ENCODE results near the gene HECTD1.
"Not testable (repeated sequence)": the region's sequence is repeated elsewhere in the genome, so short reads cannot be mapped to it uniquely, and the experiment has no call there.

HECTD1 gene

DNA sequence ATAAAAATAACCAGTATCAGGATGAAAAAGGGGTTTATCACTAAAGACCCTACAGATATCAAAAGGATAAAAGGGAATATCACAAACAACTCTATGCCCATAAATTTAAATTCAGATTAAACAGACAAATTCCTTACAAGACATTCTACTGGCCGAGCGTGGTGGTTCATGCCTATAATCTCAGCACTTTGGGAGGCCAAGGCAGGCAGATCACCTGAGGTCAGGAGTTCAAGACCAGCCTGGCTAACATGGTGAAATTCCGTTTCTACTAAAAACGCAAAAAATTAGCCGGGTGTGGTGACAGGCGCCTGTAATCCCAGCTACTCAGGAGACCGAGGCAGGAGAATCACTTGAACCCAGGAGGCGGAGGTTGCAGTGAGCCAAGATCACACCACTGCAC is 15.0 kb downstream of the HECTD1 start:
- not testable (repeated sequence) for DNase-seq

DNA sequence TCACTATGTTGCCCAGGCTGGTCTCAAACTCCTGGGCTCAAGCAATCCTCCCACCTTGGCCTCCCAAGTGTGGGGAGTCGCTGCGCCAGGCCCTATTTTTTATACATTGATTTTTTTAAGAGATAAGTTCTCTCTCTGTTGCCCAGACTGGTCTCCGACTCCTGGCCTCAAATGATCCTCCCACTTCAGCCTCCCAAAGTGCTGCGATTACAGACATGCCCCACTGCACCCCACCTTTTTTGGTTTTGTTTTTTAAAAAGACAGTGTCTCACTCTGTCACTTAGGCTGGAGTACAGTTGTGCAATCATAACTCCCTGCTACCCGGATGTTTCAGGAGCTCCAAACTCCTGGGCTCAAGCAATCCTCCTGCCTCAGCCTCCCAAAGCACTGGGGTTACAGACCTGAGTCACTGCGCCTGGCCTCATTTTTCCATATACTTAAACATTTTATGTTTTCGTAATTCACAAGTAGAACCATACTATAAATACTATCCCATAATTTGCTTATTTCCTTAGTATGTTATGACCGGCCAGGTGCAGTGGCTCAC is 16.8 kb downstream of the HECTD1 start:
- no peak for DNase-seq

GRCh38 chr14:31190219-31190603 is 17.4 kb downstream of the HECTD1 start:
- DNase-seq = no peak

- no peak for DNase-seq
These were observed 18.0 kb downstream of the HECTD1 start for GRCh38 chr14:31189346-31190218.

- DNase-seq = no peak
These were observed 18.8 kb downstream of the HECTD1 start for GRCh38 chr14:31188744-31189143.

- DNase-seq = not testable (repeated sequence)
These were observed 25.6 kb downstream of the HECTD1 start for GRCh38 chr14:31182016-31182415.

DNA sequence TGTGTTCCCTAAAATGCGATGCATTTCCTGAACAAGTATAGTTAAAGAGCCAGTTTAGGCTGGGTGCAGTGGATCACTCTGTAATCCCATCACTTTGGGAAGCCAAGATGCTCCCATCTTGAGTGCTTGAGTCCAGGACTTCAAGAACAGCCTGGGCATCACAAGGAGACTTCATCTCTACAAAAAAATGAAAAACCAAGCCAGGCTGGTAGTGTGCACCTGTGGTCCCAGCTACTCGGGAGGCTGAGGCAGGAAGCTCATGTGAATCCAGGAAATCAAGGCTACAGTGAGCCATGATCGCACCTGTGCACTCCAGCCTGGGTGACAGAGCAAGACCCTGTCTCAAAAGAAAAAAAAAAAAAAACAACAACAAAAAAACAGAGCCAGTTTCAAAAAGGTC is 26.3 kb downstream of the HECTD1 start:
- DNase-seq = no peak

DNA sequence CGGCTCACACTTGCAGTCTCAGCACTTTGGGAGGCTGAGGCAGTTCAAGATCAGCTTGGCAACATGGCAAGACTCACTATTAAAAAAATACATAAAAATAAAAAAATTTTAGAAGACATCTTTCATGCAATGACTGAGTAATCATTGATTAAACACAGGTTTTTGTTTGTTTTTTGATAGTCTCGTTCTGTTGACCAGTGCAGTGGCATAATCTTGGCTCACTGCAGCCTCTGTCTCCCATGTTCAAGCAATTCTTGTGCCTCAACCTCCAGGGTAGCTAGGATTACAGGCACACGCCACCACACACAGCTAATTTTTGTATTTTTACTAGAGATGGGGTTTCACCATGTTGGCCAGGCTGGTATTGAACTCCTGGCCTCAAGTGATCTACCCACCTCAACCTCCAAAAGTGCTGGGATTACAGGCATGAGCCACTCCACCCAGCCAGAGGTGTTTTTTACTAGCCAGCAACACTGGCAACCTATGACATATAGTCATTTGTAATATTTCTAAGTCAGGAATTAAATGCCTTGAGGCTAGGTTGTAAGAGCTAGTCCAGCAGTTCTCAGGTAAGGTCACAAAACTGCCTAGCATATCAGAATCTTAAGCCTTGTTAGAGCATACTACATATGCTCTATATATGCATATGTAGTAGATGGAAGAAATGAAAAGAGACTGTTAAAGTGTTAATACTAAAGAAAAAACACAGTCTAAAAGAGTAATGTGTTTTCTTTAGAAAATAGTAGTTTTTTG is 27.1 kb downstream of the HECTD1 start:
- DNase-seq = no peak

GRCh38 chr14:31174433-31174832 is 33.2 kb downstream of the HECTD1 start:
- DNase-seq = no peak

GRCh38 chr14:31173120-31173837 is 34.3 kb downstream of the HECTD1 start:
- DNase-seq = no peak

GRCh38 chr14:31172084-31172483 is 35.5 kb downstream of the HECTD1 start:
- no peak for DNase-seq

GRCh38 chr14:31170411-31170810 is 37.2 kb downstream of the HECTD1 start:
- no peak for DNase-seq

DNA sequence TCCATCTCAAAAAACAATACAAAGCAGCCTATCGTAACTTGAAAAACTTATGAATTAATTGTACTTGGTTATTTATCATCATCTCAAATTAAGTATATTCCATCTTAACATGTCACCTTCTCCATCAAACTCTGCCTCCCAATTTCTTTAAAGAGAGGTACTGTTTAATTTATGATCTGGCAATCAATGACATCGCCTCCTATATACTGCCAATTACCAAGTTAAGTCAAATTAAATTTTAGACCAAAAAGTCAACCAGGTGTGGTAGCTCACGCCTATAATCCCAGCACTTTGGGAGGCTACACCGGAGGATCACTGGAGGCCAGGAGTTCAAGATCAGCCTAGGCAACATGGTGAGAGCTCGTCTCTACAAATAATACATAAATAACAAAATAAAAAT is 37.7 kb downstream of the HECTD1 start:
- no peak for DNase-seq

DNA sequence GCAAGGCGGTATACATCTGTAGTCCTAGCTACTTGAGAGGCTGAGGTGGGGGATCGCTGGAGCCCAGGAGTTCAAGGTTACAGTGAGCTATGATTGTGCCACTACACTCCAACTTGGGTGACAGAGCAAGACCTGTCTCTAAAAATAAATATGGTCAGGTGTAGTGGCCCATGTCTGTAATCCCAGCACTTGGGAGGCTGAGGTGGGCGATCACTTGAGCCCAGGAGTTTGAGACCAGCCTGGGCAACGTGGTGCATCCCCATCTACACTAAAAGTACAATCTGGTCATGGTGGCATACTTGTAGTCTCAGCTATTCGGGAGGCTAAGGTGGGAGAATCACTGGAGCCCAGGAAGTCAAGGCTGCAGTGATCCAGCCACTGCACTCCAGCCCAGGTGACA is 40.6 kb downstream of the HECTD1 start:
- no peak for DNase-seq

DNA sequence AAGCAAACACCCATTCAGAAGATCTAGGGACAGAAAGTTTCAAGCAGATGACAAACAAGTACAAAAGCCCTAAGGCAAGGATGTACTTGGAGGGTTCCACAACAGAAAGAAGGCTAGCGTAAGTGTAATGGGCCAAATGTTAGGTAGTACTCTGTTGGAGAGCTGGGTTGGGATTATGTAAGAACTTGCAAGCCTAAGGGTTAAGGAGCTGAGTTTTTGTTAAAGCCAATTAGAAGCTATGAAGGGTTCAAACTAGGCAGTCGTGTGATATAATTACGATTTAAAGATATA is 41.4 kb downstream of the HECTD1 start:
- DNase-seq = no peak

DNA sequence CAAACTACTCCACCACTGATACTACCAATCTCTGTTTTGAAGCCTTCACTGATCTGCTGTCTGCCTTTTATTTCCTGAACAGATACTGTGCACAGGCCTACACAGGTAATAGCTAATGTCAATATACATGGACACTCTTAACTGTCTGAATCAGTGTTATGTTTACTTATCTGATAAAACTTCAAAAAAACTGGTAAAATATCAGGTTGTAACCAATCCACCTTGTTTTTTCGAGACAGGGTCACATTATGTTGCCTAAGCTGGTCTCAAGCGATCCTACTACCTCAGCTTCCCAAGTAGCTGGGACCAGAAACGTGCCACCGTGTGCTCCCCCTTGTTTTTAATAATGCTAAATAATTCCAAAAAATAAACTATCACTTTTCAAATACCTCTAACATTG is 43.5 kb downstream of the HECTD1 start:
- DNase-seq = no peak

DNA sequence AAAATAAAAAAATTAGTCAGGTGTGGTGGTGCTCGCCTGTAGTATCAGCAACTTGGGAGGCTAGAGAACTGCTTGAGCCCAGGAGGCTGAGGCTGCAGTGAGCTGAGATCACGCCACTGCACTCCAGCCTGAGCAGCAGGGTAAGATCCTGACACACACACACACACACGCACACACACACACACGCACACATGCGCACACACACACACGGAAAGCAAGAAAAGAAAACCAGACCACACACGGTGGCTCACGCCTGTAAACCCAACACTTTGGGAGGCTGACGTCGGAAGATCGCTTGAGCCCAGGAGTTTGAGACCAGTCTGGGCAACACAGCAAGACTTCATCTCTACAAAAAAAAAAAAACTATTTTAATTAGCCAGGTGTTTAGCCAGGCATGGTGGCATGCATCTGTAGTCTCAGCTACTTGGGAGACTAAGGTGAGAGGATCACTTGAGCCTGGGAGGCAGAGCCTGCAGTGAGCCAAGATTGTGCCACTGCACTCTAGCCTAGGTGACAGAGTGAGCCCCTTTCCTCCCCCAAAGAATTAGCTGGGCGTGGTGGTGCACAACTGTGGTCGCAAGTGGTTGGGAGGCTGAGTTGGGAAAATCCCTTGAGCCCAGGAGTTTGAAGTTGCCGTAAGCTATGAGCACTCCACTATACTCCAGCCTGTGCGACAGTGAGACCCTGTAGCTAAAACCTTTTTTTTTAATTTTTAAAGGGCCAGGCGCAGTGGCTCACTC is 44.5 kb downstream of the HECTD1 start:
- DNase-seq = no peak

GRCh38 chr14:31161274-31161673 is 46.3 kb downstream of the HECTD1 start:
- DNase-seq = no peak

- DNase-seq = no peak
These were observed 47.8 kb downstream of the HECTD1 start for GRCh38 chr14:31159682-31160296.

- DNase-seq = no peak
These were observed 52.6 kb downstream of the HECTD1 start for GRCh38 chr14:31154956-31155355.

DNA sequence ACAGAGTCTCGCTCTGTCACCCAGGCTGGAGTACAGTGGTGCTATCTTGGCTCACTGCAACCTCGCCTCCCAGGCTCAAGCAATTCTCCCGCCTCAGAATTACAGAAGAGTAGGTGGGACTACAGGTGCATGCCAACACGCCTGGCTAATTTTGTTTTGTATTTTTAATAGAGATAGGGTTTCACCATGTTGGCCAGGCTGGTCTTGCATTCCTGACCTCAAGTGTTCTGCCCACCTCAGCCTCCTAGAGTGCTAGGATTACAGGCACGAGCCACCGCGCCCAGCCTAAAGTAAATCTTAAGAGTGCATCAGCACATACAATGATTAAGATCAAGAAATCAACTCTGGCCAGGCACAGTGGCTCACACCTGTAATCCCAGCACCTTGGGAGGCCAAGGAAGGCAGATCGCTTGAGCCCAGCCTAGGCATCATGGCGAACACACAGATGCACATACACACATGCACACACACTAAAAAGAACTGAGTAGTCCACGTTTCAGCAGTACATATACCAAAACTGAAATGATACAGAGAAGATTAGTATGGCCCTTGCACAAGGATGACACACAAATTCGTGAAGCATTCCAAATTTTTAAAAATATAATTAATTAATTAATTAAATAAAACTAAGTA is 65.0 kb downstream of the HECTD1 start:
- DNase-seq = no peak

GRCh38 chr14:31139301-31139847 is 68.2 kb downstream of the HECTD1 start:
- DNase-seq = no peak
